Type B pancreatic cell (in vitro differentiated cells): ENCODE data around the gene KRTAP10-3. TPM values are rescaled to one million over a fixed set of nuclear protein-coding genes. Genes with fewer than 3 reads are reported as not detected.
A peak's percentile ranks its signal among the peaks of the same experiment; 100 is the strongest.

Source experiments
- DNase-seq: peaks from one replicate; pipeline ENCODE4 v3.0.0; 2021; ENCODE audit warnings: mixed read lengths; ENCODE audit not compliant: unreplicated experiment; ENCODE audit errors: extremely low spot score
- H3K27ac Mint-ChIP-seq: 2 replicates; pipeline ENCODE4 v1.8.0; 2021; ENCODE audit warnings: mild to moderate bottlenecking, mixed read lengths
- H3K27me3 Mint-ChIP-seq: 2 replicates; pipeline ENCODE4 v1.8.0; 2021; ENCODE audit warnings: mixed read lengths
- H3K36me3 Mint-ChIP-seq: 2 replicates; pipeline ENCODE4 v1.8.0; 2021; ENCODE audit warnings: mixed read lengths
- H3K4me1 Mint-ChIP-seq: one replicate; pipeline ENCODE4 v1.8.0; 2021; ENCODE audit warnings: mixed read lengths; ENCODE audit not compliant: unreplicated experiment
- H3K4me3 Mint-ChIP-seq: 2 replicates; pipeline ENCODE4 v1.8.0; 2021; ENCODE audit warnings: mild to moderate bottlenecking, mixed read lengths
- H3K9me3 Mint-ChIP-seq: 2 replicates; pipeline ENCODE4 v1.8.0; 2021; ENCODE audit warnings: mixed read lengths
- CTCF ChIP-seq: fragments of 200-600 bp; sonication (generic); conservative IDR thresholded peaks from 2 replicates; pipeline ENCODE4 v1.5.0; 2021; ENCODE audit warnings: antibody characterized with exemption, mild to moderate bottlenecking
- total RNA-seq: library from RNA; stranded (reverse); gene quantifications from 2 replicates; pipeline ENCODE4 v1.2.1, GENCODE V29; 2021; ENCODE audit warnings: low replicate concordance

Gene KRTAP10-3
- total RNA-seq, 1 donor from 2014 or later: not detected

DNA sequence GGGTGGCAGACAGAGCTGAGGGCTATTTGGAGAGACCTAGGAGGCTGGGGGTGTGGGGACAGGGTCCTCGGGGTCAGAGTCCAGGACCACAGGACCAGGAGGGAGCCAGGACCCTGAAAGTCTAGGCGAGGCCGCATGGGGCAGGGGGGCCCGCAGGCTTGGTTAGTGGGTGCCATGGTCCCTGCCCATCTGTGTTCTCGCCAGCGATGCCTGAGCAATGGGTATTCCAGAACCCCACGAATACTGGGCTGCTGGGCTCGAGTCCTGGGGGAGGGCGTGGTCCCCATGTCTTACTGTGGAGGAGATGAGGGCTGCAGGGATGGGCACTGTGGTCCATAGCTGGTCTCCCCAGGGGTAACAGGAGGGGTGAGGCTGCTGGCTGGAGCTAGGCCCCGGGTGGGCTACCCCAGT lies 31.7 kb upstream of the KRTAP10-3 start:
- Mint-ChIP-seq H3K27me3 (peaks cover 17% of the 10 kb centered on the region), H3K9me3 (no peaks in the 10 kb centered on the region), H3K27ac (no peak overlapping the region), H3K36me3 (no peaks in the 10 kb centered on the region), H3K4me1 (peaks cover 8% of the 10 kb centered on the region), H3K4me3 (no peak overlapping the region)
- TF ChIP-seq CTCF: no peak
- DNase-seq: peak; percentile 62

DNA sequence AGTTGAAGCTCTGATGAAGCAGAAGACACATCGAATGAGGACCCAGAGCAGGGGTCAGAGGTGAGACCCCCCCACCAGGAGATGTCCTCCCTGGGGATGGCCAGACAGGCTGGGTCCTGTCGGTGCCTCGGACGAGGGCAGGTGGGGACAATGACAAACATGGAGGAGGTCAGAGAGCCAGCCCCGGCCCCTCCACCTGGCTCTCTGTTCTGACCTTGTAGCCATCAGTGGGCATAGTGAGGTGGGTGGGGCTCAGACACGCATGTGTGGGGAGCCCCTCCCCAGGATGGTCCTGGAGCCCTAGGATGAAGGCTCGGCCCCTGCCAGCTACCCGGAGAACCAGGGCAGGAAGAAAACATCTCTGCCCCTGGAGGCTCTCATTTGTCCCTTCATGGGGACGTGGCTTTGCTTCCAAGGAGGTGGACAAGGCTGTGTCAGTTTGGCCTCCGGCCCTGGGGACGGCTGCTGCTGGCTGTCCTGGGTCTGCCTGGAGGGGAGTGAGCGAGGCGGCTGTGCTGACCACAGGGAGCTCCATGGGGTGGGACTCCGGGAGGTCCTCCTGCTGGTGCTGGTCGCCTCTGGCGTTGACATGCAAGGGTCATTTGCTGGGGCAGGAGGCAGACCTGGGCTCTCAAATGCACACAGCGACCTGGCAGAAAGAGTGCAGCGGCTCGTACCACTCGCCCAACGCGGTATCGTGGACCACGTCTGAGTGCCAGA lies 31.2 kb upstream of the KRTAP10-3 start:
- Mint-ChIP-seq H3K27me3 (peaks cover 21% of the 10 kb centered on the region), H3K4me3 (no peak overlapping the region), H3K36me3 (no peaks in the 10 kb centered on the region), H3K9me3 (no peaks in the 10 kb centered on the region), H3K27ac (no peak overlapping the region), H3K4me1 (peaks cover 4% of the 10 kb centered on the region)
- no peak for TF ChIP-seq CTCF
- DNase-seq: peak; percentile 61

GRCh38 chr21:44589094-44589493 lies 30.5 kb upstream of the KRTAP10-3 start:
- Mint-ChIP-seq H3K27me3 (peaks cover 21% of the 10 kb centered on the region), H3K4me1 (peaks cover 4% of the 10 kb centered on the region)
- TF ChIP-seq CTCF: no peak

DNA sequence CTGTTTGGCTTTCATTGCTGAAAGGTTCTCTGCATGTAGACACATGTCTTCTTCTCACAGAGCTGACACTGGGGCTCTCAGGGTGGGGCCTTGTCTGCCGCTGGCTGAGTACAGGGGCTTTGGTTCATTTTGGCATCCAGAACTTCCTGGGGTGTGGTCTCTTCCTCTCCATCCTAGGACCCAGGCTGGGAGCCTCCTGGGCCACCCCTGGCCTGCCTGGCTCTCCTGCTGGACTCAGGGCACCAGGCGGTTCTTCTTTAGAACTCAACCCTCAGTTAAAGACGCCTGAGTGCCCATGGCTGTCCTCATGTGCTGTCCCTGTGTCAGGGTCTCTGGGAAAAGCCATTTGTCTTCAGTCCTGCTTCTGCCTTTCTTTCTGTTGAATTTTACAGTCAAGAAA lies 27.3 kb upstream of the KRTAP10-3 start:
- peaks cover 29% of the 10 kb centered on the region for H3K27me3 Mint-ChIP-seq
- TF ChIP-seq CTCF: no peak
- H3K9me3 Mint-ChIP-seq: no peaks in the 10 kb centered on the region

More at GRCh38 chr21:44589094-44589493, 30.5 kb upstream of the KRTAP10-3 start:
- Mint-ChIP-seq H3K27ac (no peak overlapping the region), H3K36me3 (no peaks in the 10 kb centered on the region), H3K4me3 (no peak overlapping the region), H3K9me3 (no peaks in the 10 kb centered on the region)
- no peak for DNase-seq

DNA sequence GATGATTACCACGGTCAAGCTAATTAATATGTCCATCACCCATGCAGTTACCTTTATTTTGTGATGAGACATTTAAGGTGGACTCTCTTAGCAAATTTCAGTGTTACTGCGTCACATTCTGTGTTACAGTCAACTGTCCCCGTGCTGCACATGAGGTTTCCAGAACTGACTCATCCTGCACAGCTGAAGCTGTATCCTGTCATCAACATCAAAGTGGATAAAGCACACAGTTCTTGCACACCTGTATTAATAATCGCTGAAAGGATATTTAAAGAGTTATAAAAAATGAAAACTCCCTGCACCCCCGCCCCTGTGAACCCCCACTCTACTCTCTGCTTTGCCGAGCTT lies 25.2 kb upstream of the KRTAP10-3 start:
- Mint-ChIP-seq H3K27ac (no peak overlapping the region), H3K36me3 (no peaks in the 10 kb centered on the region), H3K27me3 (peaks cover 29% of the 10 kb centered on the region), H3K9me3 (no peaks in the 10 kb centered on the region), H3K4me3 (no peak overlapping the region), H3K4me1 (peaks cover 6% of the 10 kb centered on the region)
- TF ChIP-seq CTCF: no peak
- no peak for DNase-seq

More for the DNA sequence above, 27.3 kb upstream of the KRTAP10-3 start:
- Mint-ChIP-seq H3K27ac (no peak overlapping the region), H3K4me3 (no peak overlapping the region), H3K4me1 (peaks cover 6% of the 10 kb centered on the region), H3K36me3 (no peaks in the 10 kb centered on the region)
- DNase-seq: no peak
